CD4-positive, alpha-beta T cell treated with Interleukin-6 for 4 hours (primary cell): ENCODE measurements around the gene ABHD17B.
"Not testable (repeated sequence)": the region's sequence is repeated elsewhere in the genome, so short reads cannot be mapped to it uniquely, and the experiment has no call there.

Source experiments
- DNase-seq: peaks from one replicate; pipeline ENCODE4 v3.0.0-alpha.2; 2020; ENCODE audit warnings: mixed read lengths

Gene ABHD17B

GRCh38 chr9:71911908-71912335, 929 bp upstream of the ABHD17B start:
- no peak for DNase-seq

GRCh38 chr9:71910650-71911060, 338 bp downstream of the ABHD17B start:
- DNase-seq = no peak

GRCh38 chr9:71909887-71910649, 925 bp downstream of the ABHD17B start:
- peak; percentile 36 for DNase-seq

GRCh38 chr9:71908825-71909224, 2.2 kb downstream of the ABHD17B start:
- DNase-seq = no peak

- DNase-seq = no peak
Observed at GRCh38 chr9:71904076-71904475, 6.9 kb downstream of the ABHD17B start.

GRCh38 chr9:71901695-71902597, 9.0 kb downstream of the ABHD17B start:
- no peak for DNase-seq

- not testable (repeated sequence) for DNase-seq
Observed at GRCh38 chr9:71898756-71899155, 12.2 kb downstream of the ABHD17B start.

- DNase-seq = peak; percentile 18
Observed at GRCh38 chr9:71897577-71897976, 13.4 kb downstream of the ABHD17B start.

GRCh38 chr9:71896761-71897160, 14.2 kb downstream of the ABHD17B start:
- no peak for DNase-seq

- DNase-seq = no peak
Observed at GRCh38 chr9:71895955-71896354, 15.0 kb downstream of the ABHD17B start.

- no peak for DNase-seq
Observed at GRCh38 chr9:71895117-71895516, 15.9 kb downstream of the ABHD17B start.

GRCh38 chr9:71891557-71892189, 19.3 kb downstream of the ABHD17B start:
- DNase-seq = no peak

GRCh38 chr9:71890042-71890679, 20.8 kb downstream of the ABHD17B start:
- DNase-seq = no peak

- DNase-seq = no peak
Observed at GRCh38 chr9:71887362-71887761, 23.6 kb downstream of the ABHD17B start.

- no peak for DNase-seq
Observed at GRCh38 chr9:71886541-71886940, 24.5 kb downstream of the ABHD17B start.

- no peak for DNase-seq
Observed at GRCh38 chr9:71886015-71886414, 25.0 kb downstream of the ABHD17B start.

- DNase-seq = no peak
Observed at GRCh38 chr9:71885467-71885866, 25.5 kb downstream of the ABHD17B start.

GRCh38 chr9:71884005-71884404, 27.0 kb downstream of the ABHD17B start:
- no peak for DNase-seq

- DNase-seq = no peak
Observed at GRCh38 chr9:71879644-71880174, 31.3 kb downstream of the ABHD17B start.

GRCh38 chr9:71878327-71879274, 32.4 kb downstream of the ABHD17B start:
- DNase-seq = no peak

- no peak for DNase-seq
Observed at GRCh38 chr9:71876829-71877228, 34.2 kb downstream of the ABHD17B start.
